ENCODE results near the gene NGF. TPM values are rescaled to one million over a fixed set of nuclear protein-coding genes. Genes with fewer than 3 reads are reported as not detected.

Gene NGF
- total RNA-seq, 1 experiment from 2014 or later: 0.47 TPM

GRCh38 chr1:115262886-115263285 lies 75.2 kb downstream of the NGF start:
- BruUV-seq (replicated peaks): no TSS peak
- Histone ChIP-seq H3K9me3 (ENCODE audit: low read depth, low read length, poor library complexity, severe bottlenecking) (peaks cover 12% of the 10 kb centered on the region), H3K27ac (ENCODE audit: low read depth, low read length, poor library complexity, severe bottlenecking) (no peak overlapping the region), H3K36me3 (ENCODE audit: insufficient read depth, low read length, poor library complexity, severe bottlenecking) (no peaks in the 10 kb centered on the region), H3K27me3 (replicated peaks; ENCODE audit: insufficient read depth, low read depth, low read length, poor library complexity) (no peaks in the 10 kb centered on the region), H3K4me1 (ENCODE audit: insufficient read depth, low read length, poor library complexity, severe bottlenecking) (peaks cover 10% of the 10 kb centered on the region), H3K4me3 (ENCODE audit: low read depth, low read length, poor library complexity, severe bottlenecking) (no peak overlapping the region)
- DNase-seq (ENCODE audit: low spot score): peak; percentile 30
- ChIA-PET CTCF (no interaction called here), POLR2A (ENCODE audit: low non-redundant PET) (no interaction called here)
- intact Hi-C loops (cut with micrococcal nuclease; ENCODE audit: unreplicated experiment): no loop called here
- TF ChIP-seq CTCF (conservative IDR thresholded peaks at IDR 0.05; ENCODE audit: low read depth, low read length) (no peak), EZH2 (IDR thresholded peaks at IDR 0.05; ENCODE audit: borderline replicate concordance, low read depth, low read length, poor library complexity, severe bottlenecking) (no peak)

DNA sequence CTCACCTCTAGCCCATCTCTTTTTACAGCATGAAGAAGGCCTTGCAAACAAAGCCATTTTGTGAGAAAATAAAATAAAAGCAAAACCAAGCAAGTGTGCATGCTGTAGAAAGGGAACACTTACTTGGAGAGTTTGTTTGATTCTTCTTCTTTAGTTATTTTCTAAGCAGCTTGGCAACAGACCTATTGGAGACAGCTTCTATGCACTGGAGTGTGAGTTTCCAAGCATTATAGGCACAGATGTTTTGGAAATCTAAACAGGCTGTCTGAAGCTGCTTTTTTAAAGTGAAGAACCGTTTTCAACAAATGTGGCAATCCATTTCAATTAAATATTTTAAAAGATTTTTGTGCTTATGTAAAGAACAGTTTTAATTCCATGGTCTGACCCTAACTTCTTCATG lies 76.6 kb downstream of the NGF start:
- Histone ChIP-seq H3K9me3 (ENCODE audit: low read depth, low read length, poor library complexity, severe bottlenecking) (peaks cover 14% of the 10 kb centered on the region), H3K4me1 (ENCODE audit: insufficient read depth, low read length, poor library complexity, severe bottlenecking) (peaks cover 10% of the 10 kb centered on the region), H3K36me3 (ENCODE audit: insufficient read depth, low read length, poor library complexity, severe bottlenecking) (no peaks in the 10 kb centered on the region), H3K4me3 (ENCODE audit: low read depth, low read length, poor library complexity, severe bottlenecking) (no peak overlapping the region), H3K27me3 (replicated peaks; ENCODE audit: insufficient read depth, low read depth, low read length, poor library complexity) (no peaks in the 10 kb centered on the region), H3K27ac (ENCODE audit: low read depth, low read length, poor library complexity, severe bottlenecking) (no peak overlapping the region)
- no TSS peak for BruUV-seq (replicated peaks)
- POLR2A ChIA-PET (ENCODE audit: low non-redundant PET): no interaction called here
- no peak for DNase-seq (ENCODE audit: low spot score)
- CTCF ChIA-PET: no interaction called here
- intact Hi-C loops (cut with micrococcal nuclease; ENCODE audit: unreplicated experiment): no loop called here
- no peak for TF ChIP-seq CTCF (conservative IDR thresholded peaks at IDR 0.05; ENCODE audit: low read depth, low read length)
- no peak for TF ChIP-seq EZH2 (IDR thresholded peaks at IDR 0.05; ENCODE audit: borderline replicate concordance, low read depth, low read length, poor library complexity, severe bottlenecking)

- POLR2A ChIA-PET (ENCODE audit: low non-redundant PET): no interaction called here
- intact Hi-C loops (cut with micrococcal nuclease; ENCODE audit: unreplicated experiment): no loop called here
- no peak overlapping the region for H3K27ac ChIP-seq (ENCODE audit: low read depth, low read length, poor library complexity, severe bottlenecking)
Observed at GRCh38 chr1:115258302-115258866, 79.7 kb downstream of the NGF start.

More at GRCh38 chr1:115258302-115258866, 79.7 kb downstream of the NGF start:
- peaks cover 17% of the 10 kb centered on the region for H3K9me3 ChIP-seq (ENCODE audit: low read depth, low read length, poor library complexity, severe bottlenecking)
- no peak overlapping the region for H3K4me3 ChIP-seq (ENCODE audit: low read depth, low read length, poor library complexity, severe bottlenecking)
- no TSS peak for BruUV-seq (replicated peaks)
- no peaks in the 10 kb centered on the region for H3K36me3 ChIP-seq (ENCODE audit: insufficient read depth, low read length, poor library complexity, severe bottlenecking)
- no peak for DNase-seq (ENCODE audit: low spot score)
- H3K4me1 ChIP-seq (ENCODE audit: insufficient read depth, low read length, poor library complexity, severe bottlenecking): peaks cover 8% of the 10 kb centered on the region
- TF ChIP-seq EZH2 (IDR thresholded peaks at IDR 0.05; ENCODE audit: borderline replicate concordance, low read depth, low read length, poor library complexity, severe bottlenecking): no peak
- no peak for TF ChIP-seq CTCF (conservative IDR thresholded peaks at IDR 0.05; ENCODE audit: low read depth, low read length)
- no peaks in the 10 kb centered on the region for H3K27me3 ChIP-seq (replicated peaks; ENCODE audit: insufficient read depth, low read depth, low read length, poor library complexity)
- CTCF ChIA-PET: no interaction called here

Data from A673 (cell line).